Adipose tissue (tissue), 3 donors: ENCODE measurements around the gene PRDM16. TPM values are rescaled to one million over a fixed set of nuclear protein-coding genes. Genes with fewer than 3 reads are reported as not detected.

Experiments
- H3K27ac ChIP-seq: one replicate; pipeline ENCODE4 v1.5.1; 2013; ENCODE audit warnings: low read depth, low read length
- WGBS, 3 donors: extraction: QIAGEN DNeasy Blood & Tissue Kit; methylation state at CpG; one replicate each; pipeline ENCODE4 v1.1.7; 2013; 5-methylcytosine and 5-hydroxymethylcytosine counted together
- polyA plus RNA-seq, 3 donors: library from polyadenylated mRNA; stranded (reverse); fragments of 200-250 nt; gene quantifications; one replicate each; pipeline ENCODE4 v1.2.3, GENCODE V29; 2013
- donor health status: healthy with polysubstance abuse.
- donor health status: Bipolar disorder and iron deficiency.
- donor health status: healthy.

The PRDM16 gene
- polyA plus RNA-seq, 3 donors = 1.6 to 3.6 (median 1.6) TPM

- no peak overlapping the region for H3K27ac ChIP-seq
- WGBS, 3 donors = 4 to 10% (median 8%) methylated on average over 22 of the region's 22 CpGs
These were observed 105.7 kb downstream of the PRDM16 start for GRCh38 chr1:3174487-3175247.

- WGBS, 3 donors = 80 to 83% (median 82%) methylated on average over 8 of the region's 8 CpGs
- H3K27ac ChIP-seq = no peak overlapping the region
These were observed 106.5 kb downstream of the PRDM16 start for GRCh38 chr1:3175486-3175885.

- no peak overlapping the region for H3K27ac ChIP-seq
These were observed 107.0 kb downstream of the PRDM16 start for GRCh38 chr1:3176028-3176427.

GRCh38 chr1:3176820-3177219 is 107.8 kb downstream of the PRDM16 start:
- 89 to 93% (median 89%) methylated on average over 2 of the region's 2 CpGs for WGBS, 3 donors
- H3K27ac ChIP-seq = no peak overlapping the region

GRCh38 chr1:3178279-3178678 is 109.3 kb downstream of the PRDM16 start:
- no peak overlapping the region for H3K27ac ChIP-seq
- 41 to 87% (median 83%) methylated on average over 16 of the region's 16 CpGs for WGBS, 3 donors

- WGBS, 3 donors = 78 to 93% (median 84%) methylated on average over 15 of the region's 15 CpGs
- no peak overlapping the region for H3K27ac ChIP-seq
These were observed 110.5 kb downstream of the PRDM16 start for GRCh38 chr1:3179471-3179870.

- 93 to 97% (median 94%) methylated on average over 36 of the region's 36 CpGs for WGBS, 3 donors
- H3K27ac ChIP-seq = no peak overlapping the region
These were observed 111.9 kb downstream of the PRDM16 start for GRCh38 chr1:3180915-3181314.

GRCh38 chr1:3181956-3182355 is 113.0 kb downstream of the PRDM16 start:
- WGBS, 3 donors = 59 to 84% (median 61%) methylated on average over 14 of the region's 14 CpGs
- H3K27ac ChIP-seq = no peak overlapping the region

- WGBS, 3 donors = 27 to 60% (median 29%) methylated on average over 13 of the region's 13 CpGs
These were observed 114.4 kb downstream of the PRDM16 start for GRCh38 chr1:3183411-3183810.

GRCh38 chr1:3183813-3184212 is 114.8 kb downstream of the PRDM16 start:
- H3K27ac ChIP-seq = no peak overlapping the region
- WGBS, 3 donors = 36 to 71% (median 42%) methylated on average over 22 of the region's 22 CpGs

More at GRCh38 chr1:3183411-3183810, 114.4 kb downstream of the PRDM16 start:
- no peak overlapping the region for H3K27ac ChIP-seq

GRCh38 chr1:3184666-3185065 is 115.7 kb downstream of the PRDM16 start:
- WGBS, 3 donors = 86 to 92% (median 90%) methylated on average over 17 to 20 of the region's 20 CpGs
- H3K27ac ChIP-seq = no peak overlapping the region

- H3K27ac ChIP-seq = no peak overlapping the region
- 69 to 84% (median 71%) methylated on average over 33 to 38 of the region's 38 CpGs for WGBS, 3 donors
These were observed 117.0 kb downstream of the PRDM16 start for GRCh38 chr1:3185896-3186525.

- no peak overlapping the region for H3K27ac ChIP-seq
- WGBS, 3 donors = 40 to 49% (median 48%) methylated on average over 22 of the region's 22 CpGs
These were observed 117.5 kb downstream of the PRDM16 start for GRCh38 chr1:3186526-3186921.

- no peak overlapping the region for H3K27ac ChIP-seq
- 75 to 83% (median 77%) methylated on average over 20 to 21 of the region's 21 CpGs for WGBS, 3 donors
These were observed 118.6 kb downstream of the PRDM16 start for GRCh38 chr1:3187415-3188149.

GRCh38 chr1:3188150-3188971 is 119.4 kb downstream of the PRDM16 start:
- 33 to 74% (median 68%) methylated on average over 34 of the region's 34 CpGs for WGBS, 3 donors
- H3K27ac ChIP-seq = no peak overlapping the region

- no peak overlapping the region for H3K27ac ChIP-seq
These were observed 121.4 kb downstream of the PRDM16 start for GRCh38 chr1:3190256-3191041.

GRCh38 chr1:3192361-3192760 is 123.4 kb downstream of the PRDM16 start:
- H3K27ac ChIP-seq = no peak overlapping the region
- 53 to 84% (median 62%) methylated on average over 6 of the region's 6 CpGs for WGBS, 3 donors

More at GRCh38 chr1:3190256-3191041, 121.4 kb downstream of the PRDM16 start:
- WGBS, 3 donors = 68 to 86% (median 80%) methylated on average over 32 of the region's 32 CpGs

GRCh38 chr1:3192825-3193224 is 123.8 kb downstream of the PRDM16 start:
- 89 to 95% (median 93%) methylated on average over 18 of the region's 18 CpGs for WGBS, 3 donors
- no peak overlapping the region for H3K27ac ChIP-seq
